Natural killer cell (primary cell): ENCODE results near the gene INPP5D. TPM values are rescaled to one million over a fixed set of nuclear protein-coding genes. Genes with fewer than 3 reads are reported as not detected.

Experiments used
- ATAC-seq, 3 donors: fragments of 150-1000 bp in 2 of 3; fragments of 200-7000 bp in 1 of 3; cut with Tn5 transposase; 1 replicate in 1 of 3; 2 replicates in 2 of 3; pipeline ENCODE4 v1.10.0; 2021; ENCODE audit warnings: mild to moderate bottlenecking in 2 of 3, moderate library complexity in 2 of 3
- DNase-seq, 2 donors: peaks; one replicate each; pipeline versions ENCODE4 v3.0.0 to v3.0.0-alpha.2; 2013 to 2021; ENCODE audit warnings: mixed read lengths in 1 of 2
- H3K27ac ChIP-seq: one replicate; pipeline ENCODE4 v1.5.1; 2013; ENCODE audit warnings: mild to moderate bottlenecking, low read length
- H3K27me3 ChIP-seq: one replicate; pipeline ENCODE4 v1.6.1; 2013; ENCODE audit warnings: low read length; ENCODE audit not compliant: control insufficient read depth, insufficient read depth
- H3K36me3 ChIP-seq: one replicate; pipeline ENCODE4 v1.6.1; 2013; ENCODE audit warnings: low read length; ENCODE audit not compliant: control insufficient read depth, insufficient read depth
- H3K4me1 ChIP-seq: one replicate; pipeline ENCODE4 v1.6.1; 2013; ENCODE audit warnings: low read length; ENCODE audit not compliant: control insufficient read depth, insufficient read depth
- H3K4me3 ChIP-seq: one replicate; pipeline ENCODE4 v1.5.1; 2013; ENCODE audit warnings: low read length
- H3K9me3 ChIP-seq: one replicate; pipeline ENCODE4 v1.6.1; 2013; ENCODE audit warnings: low read length; ENCODE audit not compliant: control insufficient read depth, insufficient read depth
- H3K27ac Mint-ChIP-seq, 2 donors: one replicate each; pipeline ENCODE4 v1.8.0; 2022; ENCODE audit warnings: mild to moderate bottlenecking in 2 of 2, mixed read lengths in 2 of 2, moderate library complexity in 1 of 2
- H3K27me3 Mint-ChIP-seq, 2 donors: one replicate each; pipeline ENCODE4 v1.8.0; 2022; ENCODE audit warnings: low read depth in 2 of 2, mixed read lengths in 2 of 2
- H3K36me3 Mint-ChIP-seq: one replicate; pipeline ENCODE4 v1.8.0; 2022; ENCODE audit warnings: mixed read lengths
- H3K4me1 Mint-ChIP-seq, 2 donors: one replicate each; pipeline ENCODE4 v1.8.0; 2022; ENCODE audit warnings: mixed read lengths in 2 of 2
- H3K4me3 Mint-ChIP-seq: one replicate; pipeline ENCODE4 v1.8.0; 2022; ENCODE audit warnings: mild to moderate bottlenecking, moderate library complexity, mixed read lengths
- H3K9me3 Mint-ChIP-seq, 2 donors: one replicate each; pipeline ENCODE4 v1.8.0; 2022; ENCODE audit warnings: mixed read lengths in 2 of 2
- CTCF ChIP-seq: fragments of 200-600 bp; IDR thresholded peaks from one replicate; pipeline ENCODE4 v1.8.0; 2022; ENCODE audit warnings: antibody characterized with exemption
- WGBS: methylation state at CpG from one replicate; pipeline ENCODE4 v1.1.7; 2013; ENCODE audit warnings: missing lambda C conversion rate; ENCODE audit not compliant: insufficient coverage; 5-methylcytosine and 5-hydroxymethylcytosine counted together
- intact Hi-C: fragments of 100-400 bp; cut with micrococcal nuclease; formaldehyde crosslinking; loops from one replicate; pipeline ENCODE4 v1.14.2; 2022
- total RNA-seq, 4 donors: library from RNA; stranded (reverse); fragments of 120-200 nt in 1 of 4; gene quantifications; one replicate each; pipeline versions ENCODE4 v1.2.3 to v1.2.4, GENCODE V29; 2013 to 2022

INPP5D gene
- total RNA-seq, 3 donors from 2014 or later (not counting 1 experiment from before 2014, with no cell fraction given): 385 to 498 (median 497) TPM

- Histone ChIP-seq H3K36me3 (no peaks in the 10 kb centered on the region), H3K27ac (no peak overlapping the region), H3K9me3 (no peaks in the 10 kb centered on the region), H3K4me1 (no peaks in the 10 kb centered on the region), H3K27me3 (no peaks in the 10 kb centered on the region), H3K4me3 (no peak overlapping the region)
- Mint-ChIP-seq H3K36me3 (no peaks in the 10 kb centered on the region), H3K27me3 (no peaks in the 10 kb centered on the region), H3K4me3 (no peak overlapping the region), H3K4me1 (no peaks in the 10 kb centered on the region), H3K9me3 (no peaks in the 10 kb centered on the region), H3K27ac (no peak overlapping the region)
- WGBS: 95% methylated on average over 18 of the region's 18 CpGs
- no peak for ATAC-seq
- TF ChIP-seq CTCF: no peak
- DNase-seq: no peak
- intact Hi-C loops: loop anchor here (10.0 kb wide), 1 partner anchor 418 kb away; no protein-coding TSS in a partner anchor
Observed at GRCh38 chr2:233023007-233023760, 37.0 kb upstream of the INPP5D start.

GRCh38 chr2:233023761-233024410, 36.3 kb upstream of the INPP5D start:
- ATAC-seq (no peak), DNase-seq (no peak)
- H3K27ac Mint-ChIP-seq: no peak overlapping the region
- H3K27me3 Mint-ChIP-seq: no peaks in the 10 kb centered on the region
- no peaks in the 10 kb centered on the region for H3K9me3 Mint-ChIP-seq
- H3K4me1 Mint-ChIP-seq: no peaks in the 10 kb centered on the region
- TF ChIP-seq CTCF: no peak
- Histone ChIP-seq H3K36me3 (no peaks in the 10 kb centered on the region), H3K9me3 (no peaks in the 10 kb centered on the region), H3K4me1 (no peaks in the 10 kb centered on the region), H3K27ac (no peak overlapping the region), H3K4me3 (no peak overlapping the region), H3K27me3 (no peaks in the 10 kb centered on the region)
- H3K36me3 Mint-ChIP-seq: no peaks in the 10 kb centered on the region
- 94% methylated on average over 14 of the region's 14 CpGs for WGBS
- no peak overlapping the region for H3K4me3 Mint-ChIP-seq
- intact Hi-C loops: loop anchor here (10.0 kb wide), 1 partner anchor 419 kb away; no protein-coding TSS in a partner anchor

- H3K4me3 Mint-ChIP-seq: no peak overlapping the region
Observed at GRCh38 chr2:233025706-233026105, 34.4 kb upstream of the INPP5D start.

More at GRCh38 chr2:233025706-233026105, 34.4 kb upstream of the INPP5D start:
- TF ChIP-seq CTCF: no peak
- no peak overlapping the region for H3K27ac ChIP-seq
- intact Hi-C loops: loop anchor here (10.0 kb wide), 1 partner anchor 421 kb away; no protein-coding TSS in a partner anchor
- Mint-ChIP-seq H3K27ac (no peak overlapping the region), H3K27me3 (no peaks in the 10 kb centered on the region), H3K36me3 (no peaks in the 10 kb centered on the region), H3K9me3 (no peaks in the 10 kb centered on the region), H3K4me1 (no peaks in the 10 kb centered on the region)
- ATAC-seq (no peak), DNase-seq (no peak)
- H3K4me1 ChIP-seq: no peaks in the 10 kb centered on the region
- WGBS: 81% methylated on average over 7 of the region's 7 CpGs
- no peaks in the 10 kb centered on the region for H3K9me3 ChIP-seq
- H3K4me3 ChIP-seq: no peak overlapping the region
- no peaks in the 10 kb centered on the region for H3K36me3 ChIP-seq
- H3K27me3 ChIP-seq: no peaks in the 10 kb centered on the region
